OCI-M1 (cell line): Measurements from ENCODE around the gene DAO.
"Not testable (repeated sequence)": the region's sequence is repeated elsewhere in the genome, so short reads cannot be mapped to it uniquely, and the experiment has no call there.

Experiments used
- DNase-seq: peaks from one replicate; lab custom pipeline; 2025; lab: John Stamatoyannopoulos, UW

Gene DAO

DNA sequence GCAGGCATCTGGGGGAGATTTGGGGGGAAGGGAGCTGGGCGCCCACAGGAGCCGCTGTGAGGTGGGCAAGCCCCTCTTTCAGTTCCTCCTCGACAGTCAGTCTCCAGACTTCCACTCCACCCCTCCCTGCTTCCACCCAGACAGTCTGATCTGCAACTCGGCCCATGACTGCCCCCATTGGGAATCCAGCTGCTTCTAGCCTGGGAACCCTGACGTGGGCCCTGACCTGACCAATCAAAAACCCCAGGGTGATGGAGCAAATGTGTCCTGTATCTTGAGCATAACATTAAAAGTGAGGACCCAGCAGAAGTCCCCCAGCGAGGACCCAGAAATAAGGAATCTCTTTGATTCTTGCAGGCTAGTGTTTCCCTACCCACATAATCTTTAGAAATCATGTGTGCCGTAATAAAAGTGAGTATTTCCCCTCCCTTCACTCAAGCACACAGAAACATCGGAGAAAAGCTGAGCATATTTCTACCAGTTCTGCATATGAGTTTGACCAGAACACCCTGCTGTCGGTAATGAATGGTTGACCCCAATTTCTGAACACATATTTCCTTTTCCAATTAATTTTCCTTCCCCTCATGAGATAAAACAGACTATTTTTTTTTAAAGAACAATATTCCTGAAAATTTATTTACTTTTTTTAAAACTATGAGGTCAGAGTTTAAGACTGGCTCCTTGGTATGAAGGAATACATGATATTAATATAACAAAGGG, 28.9 kb upstream of the DAO start:
- DNase-seq = peak; percentile 57

DNA sequence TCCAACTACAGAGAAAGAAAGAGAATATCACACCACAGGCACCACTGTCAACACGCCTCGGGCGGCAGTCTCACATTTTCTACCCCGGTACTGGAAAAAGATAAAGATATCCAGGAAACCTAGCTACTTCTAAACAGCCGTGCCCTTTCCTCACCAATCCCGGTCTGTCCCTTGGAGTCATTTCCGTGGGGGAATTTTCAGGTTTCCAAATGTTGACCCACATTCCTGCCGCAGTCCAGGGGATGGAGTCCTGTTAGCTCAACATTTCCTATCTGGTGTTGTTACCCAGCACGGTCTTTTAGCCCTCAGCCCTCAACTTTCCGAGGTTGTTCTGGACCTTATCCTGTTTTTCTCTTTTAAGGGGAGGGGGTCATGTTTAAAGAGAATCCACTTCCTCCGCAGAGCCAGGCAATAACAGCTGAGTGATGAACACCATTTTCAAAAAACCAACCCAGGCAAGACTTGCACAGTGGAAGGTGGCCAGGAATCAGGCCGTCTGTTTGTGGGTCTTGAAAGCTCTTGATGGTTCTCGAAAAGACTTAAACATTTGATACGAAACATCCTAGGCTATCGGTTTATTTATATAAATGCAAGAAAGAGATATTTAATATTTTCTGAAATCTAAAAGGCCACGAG, 27.1 kb upstream of the DAO start:
- DNase-seq = no peak

DNA sequence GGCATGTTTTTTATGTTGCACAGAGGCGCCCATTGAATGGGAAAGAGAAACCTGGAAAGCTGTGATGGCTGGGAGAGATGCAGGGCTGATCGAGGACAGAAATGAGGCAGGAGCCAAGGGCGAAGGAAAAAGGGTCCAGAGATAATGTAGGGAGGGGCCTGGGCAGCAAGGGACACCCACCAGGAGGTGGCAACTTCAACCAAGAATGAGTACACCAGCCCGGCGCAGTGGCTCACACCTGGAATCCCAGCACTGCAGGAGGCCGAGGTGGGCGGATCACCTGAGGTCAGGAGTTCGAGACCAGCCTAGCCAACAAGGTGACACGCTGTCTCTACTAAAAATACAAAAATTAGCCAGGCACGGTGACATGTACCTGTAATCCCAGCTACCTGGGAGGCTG, 26.5 kb upstream of the DAO start:
- DNase-seq = no peak

DNA sequence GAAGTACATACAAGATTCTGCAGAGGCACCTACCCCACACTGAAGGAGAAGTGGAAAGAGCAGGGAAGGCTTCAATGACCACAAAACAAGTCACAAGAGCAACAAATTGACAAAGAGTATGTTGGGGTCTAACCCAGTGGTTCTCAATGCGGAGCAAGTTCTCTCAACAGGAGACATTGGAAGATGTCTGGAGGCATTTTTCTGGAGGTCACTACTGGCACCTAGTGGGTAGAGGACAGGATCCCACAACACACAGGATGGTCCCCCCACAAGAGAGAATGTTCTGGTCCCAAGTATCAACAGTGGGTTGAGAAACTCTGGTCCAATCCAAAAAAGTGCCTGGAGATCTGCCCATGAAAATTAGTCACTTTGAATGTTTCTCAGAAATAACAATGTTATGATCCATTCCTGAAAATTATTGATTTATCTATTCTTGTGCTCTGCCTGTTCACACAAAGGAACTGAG, 25.9 kb upstream of the DAO start:
- DNase-seq = peak; percentile 18

DNA sequence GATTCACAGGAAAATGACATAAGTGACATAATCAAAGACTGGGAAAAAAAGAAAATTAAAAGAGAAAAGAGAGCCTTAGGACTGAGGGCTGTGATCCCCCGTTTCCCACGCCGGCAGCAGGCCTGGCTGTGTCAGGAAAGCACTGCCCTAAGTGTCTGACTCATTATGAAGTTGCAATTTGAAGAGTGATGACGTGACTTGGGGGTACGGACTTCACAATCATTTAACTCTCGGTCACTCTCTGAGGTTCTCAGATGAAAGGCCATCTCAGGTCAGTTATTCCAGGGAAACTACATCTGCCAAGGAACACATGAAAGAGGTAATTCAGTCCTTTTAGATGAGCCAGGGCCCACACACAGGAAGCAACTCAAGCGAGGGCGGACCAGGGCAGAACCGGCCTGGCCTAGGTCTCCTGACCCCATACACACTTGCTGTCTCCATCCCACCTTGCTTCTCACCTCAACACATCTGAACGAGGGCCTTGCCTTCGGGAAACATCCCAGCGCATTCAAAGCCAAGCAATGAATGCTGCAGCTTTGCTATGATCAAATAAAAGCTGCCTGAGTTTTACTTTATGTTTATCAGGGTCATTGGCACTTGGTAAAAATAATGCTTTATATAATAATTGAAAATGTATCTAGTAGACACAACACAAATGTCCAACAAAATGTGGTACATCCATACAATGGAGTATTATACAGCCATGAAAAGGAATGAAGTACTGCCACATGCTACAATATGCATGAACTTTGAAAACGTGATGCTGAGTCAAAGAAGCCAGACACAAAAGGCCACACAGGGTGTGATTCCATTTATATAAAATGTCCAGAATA, 25.2 kb upstream of the DAO start:
- DNase-seq = no peak

DNA sequence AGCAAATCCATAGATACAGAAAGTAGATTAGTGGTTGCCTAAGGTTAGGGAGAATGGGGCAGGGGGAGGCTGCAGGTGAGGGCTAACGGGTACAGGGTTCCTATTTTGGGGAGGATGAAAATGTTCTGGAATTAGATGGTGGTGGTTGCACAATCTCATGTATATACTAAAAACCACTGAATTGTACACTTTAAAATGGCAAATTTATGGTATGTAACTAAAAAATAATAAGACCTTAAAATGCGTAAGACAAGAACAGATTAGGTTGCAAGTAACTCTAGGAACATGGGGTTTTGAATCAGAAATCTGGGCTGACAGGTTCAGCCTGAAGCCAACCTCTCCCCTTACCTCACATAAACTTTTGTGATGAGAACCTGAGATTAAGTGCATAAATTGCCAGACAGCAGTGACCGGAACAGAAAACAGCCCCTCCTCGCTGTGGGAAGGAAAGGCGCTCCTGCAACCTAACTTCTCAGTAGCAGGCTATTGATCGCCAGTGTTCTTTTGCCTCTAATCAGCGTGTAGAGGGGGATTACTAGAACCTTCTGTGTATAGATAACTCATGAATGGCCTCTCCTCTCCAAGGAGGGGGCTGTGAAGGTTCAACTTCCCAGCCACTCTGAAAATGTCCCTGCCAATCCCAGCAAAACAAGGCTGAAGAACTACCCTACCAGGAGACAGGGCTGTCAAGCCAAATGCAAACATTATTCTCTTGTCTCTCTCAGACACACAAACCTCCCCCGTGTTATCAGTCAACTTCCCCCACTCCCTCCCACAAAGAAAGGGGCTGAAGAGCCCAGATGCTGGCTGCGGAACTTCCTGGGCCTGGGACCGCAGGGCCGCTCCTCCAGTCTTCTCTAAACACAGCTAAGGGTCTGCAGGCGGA, 24.4 kb upstream of the DAO start:
- peak; percentile 97 for DNase-seq

DNA sequence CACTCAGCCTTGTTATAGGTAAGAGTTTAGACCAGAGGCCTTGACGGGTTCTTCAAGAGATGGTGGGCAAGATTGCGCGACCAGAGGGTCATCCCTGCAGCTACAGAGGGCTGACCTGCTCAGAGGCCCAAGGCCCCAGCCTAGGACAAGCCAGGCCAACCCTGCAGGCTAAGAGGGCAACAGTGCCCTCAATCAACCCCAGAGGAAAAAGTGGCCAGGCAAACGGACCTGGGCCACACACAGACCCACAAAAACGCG, 23.8 kb upstream of the DAO start:
- no peak for DNase-seq

DNA sequence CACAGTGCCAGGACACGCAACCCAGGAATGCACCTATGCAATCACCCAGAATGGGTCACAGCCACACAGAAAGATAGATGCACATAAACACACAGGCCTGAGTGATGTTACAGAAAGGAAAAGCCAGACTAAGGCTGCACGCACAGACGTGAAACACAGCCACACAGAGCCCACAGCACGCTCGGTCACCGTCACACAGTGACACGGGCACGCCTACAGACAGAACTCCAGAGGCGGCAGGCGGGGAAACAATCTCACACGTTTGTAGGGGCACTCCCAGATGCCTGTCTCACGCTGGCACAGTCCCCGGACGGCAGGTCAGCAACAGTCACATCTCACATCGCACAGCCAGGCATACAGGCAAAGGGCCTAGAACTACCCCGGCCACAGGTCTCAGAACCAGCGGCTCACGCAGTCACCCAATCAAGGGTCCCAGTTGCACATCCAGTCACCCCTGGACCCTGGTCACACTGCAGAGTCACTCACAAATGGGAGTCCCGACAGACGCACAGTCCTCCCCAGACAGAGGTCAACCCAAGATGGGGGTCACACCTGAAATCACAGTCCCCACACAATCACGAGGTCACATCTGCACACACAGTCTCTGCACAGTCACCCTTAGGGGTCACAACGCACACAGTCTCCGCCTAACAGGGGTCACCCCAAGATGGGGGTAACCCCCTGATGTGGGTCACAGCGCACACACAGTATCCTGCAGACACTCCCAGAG, 23.3 kb upstream of the DAO start:
- DNase-seq = peak; percentile 71

DNA sequence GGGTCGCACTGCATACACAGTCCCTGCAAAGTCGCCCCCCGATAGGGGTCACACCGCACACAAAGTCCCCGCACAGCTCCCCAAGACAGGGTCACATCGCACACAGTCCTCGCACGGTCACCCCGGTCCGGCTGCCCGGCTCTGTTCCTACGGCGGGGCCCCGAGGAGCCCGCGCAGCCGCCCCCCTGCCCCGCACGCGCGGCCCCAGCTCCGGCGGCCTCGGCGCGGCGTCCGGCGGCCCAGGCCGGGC, 22.8 kb upstream of the DAO start:
- DNase-seq = no peak

DNA sequence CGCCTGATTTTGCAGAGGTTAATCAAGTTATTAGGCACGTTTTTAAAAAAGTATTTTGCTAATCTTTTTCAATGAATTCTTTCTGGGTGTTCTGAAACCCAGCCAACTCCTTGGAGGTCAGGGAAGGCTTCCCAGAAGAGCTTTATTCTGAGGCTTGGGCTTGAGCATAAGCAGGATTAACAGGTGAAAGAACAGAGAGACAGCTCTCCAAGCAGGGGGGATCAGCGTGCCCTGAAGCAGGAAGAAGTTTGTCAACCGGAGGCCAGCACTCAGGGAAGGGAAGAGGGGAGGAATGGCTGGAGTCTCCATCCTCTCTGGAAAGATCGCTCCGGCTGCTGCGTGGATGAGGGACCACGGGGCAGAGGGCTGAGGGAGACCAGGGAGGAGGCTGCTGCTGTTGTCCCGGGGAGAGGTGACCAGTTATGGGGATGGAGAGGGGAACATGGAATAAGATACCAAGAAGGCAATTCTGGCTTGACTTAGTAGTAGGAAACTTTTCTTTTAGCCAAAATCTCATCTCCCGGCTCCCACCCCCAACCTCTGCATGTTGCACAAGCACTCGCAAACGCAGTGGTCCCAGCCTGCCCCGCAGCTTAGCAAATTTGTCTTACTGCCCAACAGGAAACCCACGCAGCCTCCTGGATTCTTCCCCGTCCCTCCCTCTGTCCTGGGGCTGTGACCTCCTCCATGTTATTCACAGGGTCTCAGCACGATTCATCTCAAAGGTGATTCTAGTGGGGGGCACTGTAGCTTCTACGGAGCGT, 21.4 kb upstream of the DAO start:
- DNase-seq = no peak

DNA sequence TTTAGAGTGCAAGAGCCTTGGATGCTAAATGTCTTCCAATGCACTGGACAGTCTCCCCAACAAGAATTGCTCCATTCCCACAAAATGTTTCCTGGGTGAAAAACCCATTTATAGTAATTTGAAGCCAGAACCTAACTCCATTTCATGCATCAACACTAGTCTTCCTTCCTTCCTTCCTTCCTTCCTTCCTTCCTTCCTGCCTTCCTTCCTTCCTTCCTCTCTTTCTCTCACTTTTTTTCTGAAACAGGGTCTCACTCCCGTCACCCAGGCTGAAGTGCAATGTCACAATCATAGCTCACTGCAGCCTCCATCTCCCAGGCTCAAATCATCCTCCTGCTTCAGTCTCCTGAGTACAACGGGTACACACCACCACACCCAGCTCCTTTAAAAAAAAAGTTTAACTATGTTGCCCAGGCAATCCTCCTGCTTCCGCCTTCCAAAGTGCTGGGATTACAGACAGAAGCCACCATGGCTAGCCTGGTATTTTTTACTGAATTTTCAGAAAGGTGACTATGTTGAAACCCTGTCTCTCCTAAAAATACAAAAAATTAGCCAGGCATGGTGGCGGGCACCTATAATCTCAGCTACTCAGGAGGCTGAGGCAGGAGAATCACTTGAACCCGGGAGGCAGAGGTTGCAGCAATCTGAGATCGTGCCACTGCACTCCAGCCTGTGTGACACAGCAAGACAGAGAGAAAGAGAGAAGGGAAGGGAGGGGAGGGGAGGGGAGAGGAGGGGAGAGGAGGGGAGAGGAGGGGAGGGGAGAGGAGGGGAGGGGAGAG, 20.6 kb upstream of the DAO start:
- DNase-seq = peak; percentile 30

DNA sequence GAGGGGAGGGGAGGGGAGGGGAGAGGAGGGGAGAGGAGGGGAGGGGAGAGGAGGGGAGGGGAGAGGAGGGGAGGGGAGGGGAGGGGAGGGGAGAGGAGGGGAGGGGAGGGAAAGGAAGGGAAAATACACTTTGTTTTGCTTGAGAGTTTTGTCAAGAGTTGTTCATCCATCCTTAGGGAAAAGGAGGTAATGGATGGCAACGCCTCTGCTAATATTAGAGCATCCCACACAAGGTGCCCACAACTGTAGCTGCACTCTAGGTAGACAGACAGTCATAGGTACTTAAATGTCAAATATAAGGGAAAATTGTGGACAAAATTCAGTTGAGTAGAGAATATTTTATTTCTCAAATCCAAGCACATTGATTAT, 20.0 kb upstream of the DAO start:
- peak; percentile 2 for DNase-seq

DNA sequence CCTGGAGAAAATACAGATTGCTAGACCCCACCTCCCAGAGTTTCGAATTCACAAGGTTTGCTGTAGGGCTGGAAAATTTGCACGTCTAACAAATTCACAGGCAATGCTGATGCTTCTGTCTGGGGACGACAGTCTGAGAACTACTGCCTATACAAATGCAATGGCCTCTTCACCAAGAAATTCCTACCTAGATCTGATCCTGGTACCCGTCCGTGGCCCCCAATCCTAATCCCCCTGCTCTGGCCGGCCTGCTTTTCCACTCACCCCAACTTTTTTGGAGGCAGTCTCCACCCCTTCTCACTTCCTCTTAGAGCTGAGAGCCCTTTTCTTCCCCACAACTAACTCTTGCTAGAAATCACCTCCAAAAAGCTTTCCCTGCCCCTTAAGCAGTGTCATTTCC, 19.4 kb upstream of the DAO start:
- no peak for DNase-seq

DNA sequence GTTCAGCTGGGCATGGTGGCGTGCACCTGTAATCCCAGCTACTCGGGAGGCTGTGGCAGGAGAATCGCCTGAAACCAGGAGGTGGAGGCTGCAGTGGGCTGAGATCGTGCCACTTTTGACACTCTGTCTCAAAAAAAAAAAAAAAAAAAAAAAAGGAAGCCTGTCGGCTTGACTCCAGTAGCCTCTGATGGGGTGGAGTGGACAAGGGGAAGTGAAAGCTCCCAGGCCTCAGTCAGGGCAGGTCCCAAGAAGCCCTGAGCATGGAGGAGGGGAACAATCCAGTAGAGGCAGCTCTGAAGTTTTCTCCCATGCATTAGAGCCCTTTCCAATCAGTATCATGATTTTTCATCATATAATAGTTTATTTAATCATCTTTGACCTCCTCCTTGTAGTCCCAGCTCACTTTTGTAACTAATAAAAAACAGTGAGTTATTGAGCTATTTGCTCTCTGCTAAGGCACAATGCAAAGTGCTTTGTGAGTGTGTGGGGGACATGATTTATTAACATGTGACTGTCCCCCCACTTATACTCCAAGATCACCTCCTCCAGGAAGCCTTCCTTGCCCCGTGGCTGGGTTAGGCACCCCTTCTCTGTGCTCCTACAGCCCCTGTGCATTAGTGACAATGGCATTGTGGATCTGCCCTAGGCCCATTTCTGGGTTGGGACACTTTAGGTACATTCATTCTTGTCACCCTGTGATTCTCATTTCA, 17.9 kb upstream of the DAO start:
- peak; percentile 88 for DNase-seq

DNA sequence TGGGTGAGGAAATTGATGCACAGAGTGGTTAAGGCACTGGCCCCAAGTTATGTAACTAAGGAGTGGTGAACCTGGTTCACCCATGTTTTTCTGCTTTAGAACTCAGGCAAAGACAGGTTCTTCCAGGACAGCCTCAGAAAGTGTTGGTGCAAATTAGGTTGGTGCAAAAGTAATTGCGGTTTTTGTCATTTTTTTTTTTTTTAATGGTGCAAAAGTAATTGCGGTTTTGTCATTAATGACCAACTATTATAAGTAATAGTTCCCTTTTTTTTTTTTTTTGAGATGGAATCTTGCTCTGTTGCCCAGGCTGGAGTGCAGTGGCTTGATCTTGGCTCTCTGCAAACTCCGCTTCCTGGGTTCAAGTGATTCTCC, 17.3 kb upstream of the DAO start:
- no peak for DNase-seq

DNA sequence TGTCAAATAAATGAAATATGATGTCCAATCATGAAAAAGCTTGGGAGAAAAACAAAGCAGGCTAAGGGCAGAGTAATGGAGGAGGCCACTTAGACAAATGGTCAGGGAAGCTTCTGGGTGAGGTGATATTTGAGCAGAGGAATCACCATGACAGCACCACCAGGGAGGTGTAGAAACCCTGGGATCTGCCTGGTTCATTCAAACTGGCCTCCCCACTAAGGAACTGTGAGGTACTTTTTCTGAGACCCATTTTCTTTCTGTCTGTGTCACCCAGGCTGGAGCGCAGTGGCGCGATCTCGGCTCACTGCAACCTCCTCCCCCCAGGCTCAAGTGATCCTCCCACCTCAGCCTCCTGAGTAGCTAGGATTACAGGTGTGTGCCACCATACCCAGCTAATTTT, 14.7 kb upstream of the DAO start:
- DNase-seq = no peak

DNA sequence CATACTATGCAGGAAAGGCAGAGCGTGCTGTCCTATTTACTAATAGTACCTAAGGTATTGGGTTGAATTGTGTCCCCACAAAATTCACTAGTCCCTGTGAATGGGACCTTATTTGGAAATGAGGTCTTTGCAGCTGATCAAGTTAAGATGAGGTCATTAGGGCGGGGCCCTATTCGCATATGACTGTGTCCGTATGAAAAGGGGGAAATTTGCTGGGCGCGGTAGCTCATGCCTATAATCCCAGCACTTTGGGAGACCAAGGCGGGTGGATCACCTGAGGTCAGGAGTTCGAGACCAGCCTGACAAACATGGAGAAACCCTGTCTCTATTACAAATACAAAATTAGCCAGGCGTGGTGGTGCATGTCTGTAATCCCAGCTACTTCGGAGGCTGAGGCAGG, 13.8 kb upstream of the DAO start:
- not testable (repeated sequence) for DNase-seq

DNA sequence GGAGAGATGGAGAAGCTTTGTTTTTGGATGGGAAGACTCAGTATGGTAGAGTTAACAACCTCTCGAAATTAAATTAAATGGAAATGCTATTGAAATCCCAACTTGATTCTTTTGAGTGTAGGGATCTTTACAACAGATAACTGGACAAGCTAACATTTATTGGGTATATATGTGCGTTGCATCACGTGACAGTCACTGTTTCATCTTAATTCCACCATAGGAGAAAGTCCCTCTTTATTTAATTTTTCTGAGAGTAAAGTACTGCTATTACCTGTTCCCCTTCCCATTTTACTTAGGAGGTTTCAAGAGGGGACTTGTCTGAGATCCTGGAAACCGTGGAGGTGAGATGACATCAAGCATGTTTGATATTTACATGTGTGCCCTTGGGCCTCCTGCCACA, 11.1 kb upstream of the DAO start:
- no peak for DNase-seq

DNA sequence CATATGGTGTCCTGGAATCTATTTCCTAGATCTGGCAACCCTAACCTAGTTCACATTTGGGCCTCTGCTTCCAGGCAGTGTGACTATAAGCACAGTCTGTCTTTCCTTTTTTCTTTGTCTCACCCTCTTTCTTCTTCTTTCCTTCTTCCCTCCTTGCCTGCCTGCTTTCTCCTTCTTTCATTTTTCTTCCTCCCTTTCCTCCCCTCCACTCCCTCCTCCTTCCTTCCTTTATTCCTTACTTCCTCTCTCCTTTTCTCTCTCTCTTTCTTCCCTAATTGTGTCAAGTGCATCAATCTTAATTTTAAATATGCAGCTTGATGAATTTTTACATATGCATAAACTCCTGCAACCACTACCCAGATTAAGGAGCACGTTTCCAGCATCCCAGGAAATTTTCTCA, 4.6 kb upstream of the DAO start:
- no peak for DNase-seq
